K562 (cell line): ENCODE data around the gene RBMS3. TPM values are rescaled to one million over a fixed set of nuclear protein-coding genes. Genes with fewer than 3 reads are reported as not detected.

Source experiments
- ATAC-seq: fragments of 200-7000 bp; cut with Tn5 transposase; 3 replicates; pipeline ENCODE4 v1.9.1; 2020; ENCODE audit warnings: moderate library complexity
- BruUV-seq: library from RNA; stranded (reverse); fragments of 400-500 nt; replicated peaks from 2 replicates; lab custom pipeline; 2021; lab: Mats Ljungman, UMichigan
- CTCF ChIA-PET: fragments of 300-600 bp; formaldehyde crosslinking; extraction: SDS; loops from one replicate; lab custom pipeline; 2021; ENCODE audit warnings: low intra/inter-chr PET ratio; lab: Yijun Ruan, JAX
- POLR2A ChIA-PET: fragments of 300-600, 350-650 bp; sonication (Branson Sonifier 250); formaldehyde crosslinking; extraction: SDS; loops from one replicate; lab custom pipeline; 2021; ENCODE audit warnings: antibody characterized with exemption, inconsistent platforms; lab: Yijun Ruan, JAX
- DNase-seq, 4 experiments: peaks; one replicate each; pipeline versions ENCODE4 v3.0.0 to v3.0.0-alpha.2; 2011 to 2018; ENCODE audit warnings: low spot score in 3 of 4, mixed read lengths in 3 of 4; ENCODE audit errors: extremely low read depth in 1 of 4
- FAIRE-seq: peaks from 2 replicates; lab custom pipeline; 2011; peaks lifted over from hg19 to GRCh38; lab: Jason Lieb, UNC
- H2AFZ ChIP-seq: 2 replicates; pipeline ENCODE4 v1.6.0; 2011; ENCODE audit warnings: low read depth, low read length, control low read depth, inconsistent platforms
- H3K27ac ChIP-seq: fragments of 200-600 bp; 3 replicates; pipeline ENCODE4 v1.8.0; 2011; ENCODE audit warnings: low read depth, mild to moderate bottlenecking, control low read depth, inconsistent platforms, low read length, moderate library complexity, mixed read lengths; ENCODE audit errors: extremely low read depth
- H3K27me3 ChIP-seq, 2 experiments: fragments of 300-600 bp in 1 of 2; 2 replicates in 1 of 2; 3 replicates in 1 of 2; pipeline versions ENCODE4 v1.6.0 to v1.8.0; 2011; ENCODE audit warnings: inconsistent platforms in 2 of 2, low read length in 2 of 2, mild to moderate bottlenecking in 1 of 2, mixed read lengths in 1 of 2, moderate library complexity in 1 of 2; ENCODE audit not compliant: control insufficient read depth in 2 of 2, insufficient read depth in 2 of 2
- H3K36me3 ChIP-seq: fragments of 300-600 bp; 3 replicates; pipeline ENCODE4 v1.8.0; 2011; ENCODE audit warnings: mild to moderate bottlenecking, low read length, inconsistent platforms; ENCODE audit not compliant: control insufficient read depth, insufficient read depth
- H3K4me1 ChIP-seq, 2 experiments: fragments of 200-600 bp in 1 of 2; replicated peaks in 1 of 2; 2 replicates in 1 of 2; 3 replicates in 1 of 2; pipeline versions ENCODE4 v1.5.1 to v1.8.0; 2011; ENCODE audit warnings: inconsistent platforms in 2 of 2, low read length in 2 of 2, mild to moderate bottlenecking in 1 of 2, mixed read lengths in 1 of 2, moderate library complexity in 1 of 2; ENCODE audit not compliant: control insufficient read depth in 2 of 2, insufficient read depth in 2 of 2
- H3K4me2 ChIP-seq: 2 replicates; pipeline ENCODE4 v1.6.1; 2011; ENCODE audit warnings: low read length, control low read depth, inconsistent platforms, mixed read lengths; ENCODE audit not compliant: insufficient read depth
- H3K4me3 ChIP-seq: fragments of 200-600 bp; sonication (generic), shearing (Covaris generic); 2 replicates; pipeline ENCODE4 v1.5.1; 2016; ENCODE audit warnings: control low read depth, inconsistent platforms
- H3K79me2 ChIP-seq: fragments of 200-600 bp; 3 replicates; pipeline ENCODE4 v1.8.0; 2011; ENCODE audit warnings: low read length, inconsistent platforms; ENCODE audit not compliant: control insufficient read depth, insufficient read depth
- H3K9ac ChIP-seq, 2 experiments: 2 replicates each; pipeline versions ENCODE4 v1.6.0 to v1.6.1; 2011; ENCODE audit warnings: low read depth in 2 of 2, low read length in 2 of 2, control low read depth in 1 of 2, inconsistent platforms in 1 of 2, mild to moderate bottlenecking in 1 of 2, mixed read lengths in 1 of 2; ENCODE audit not compliant: insufficient read depth in 1 of 2
- H3K9me1 ChIP-seq: one replicate; pipeline ENCODE4 v1.6.0; 2011; ENCODE audit warnings: inconsistent platforms, mild to moderate bottlenecking, low read length, moderate library complexity; ENCODE audit not compliant: control insufficient read depth, insufficient read depth
- H3K9me3 ChIP-seq: replicated peaks from 2 replicates; pipeline ENCODE4 v1.5.1; 2011; ENCODE audit warnings: low read depth, low read length, inconsistent platforms; ENCODE audit not compliant: control insufficient read depth, insufficient read depth
- H4K20me1 ChIP-seq: replicated peaks from 2 replicates; pipeline ENCODE4 v1.6.1; 2011; ENCODE audit warnings: low read length, inconsistent platforms, mixed read lengths; ENCODE audit not compliant: control insufficient read depth, insufficient read depth
- CBX1 ChIP-seq: sonication (generic); IDR thresholded peaks from 2 replicates; pipeline ENCODE4 v1.6.1; 2016; ENCODE audit warnings: antibody characterized with exemption, low read depth, mild to moderate bottlenecking
- MEF2D ChIP-seq: conservative IDR thresholded peaks from 2 replicates; pipeline ENCODE4 v1.6.1; 2016; ENCODE audit warnings: low read depth, missing genetic modification characterization, missing compliant biosample characterization
- RAD51 ChIP-seq: fragments of 450-650 bp; IDR thresholded peaks from 2 replicates; pipeline ENCODE4 v1.7.1; 2016; ENCODE audit warnings: low read depth, mild to moderate bottlenecking, borderline replicate concordance
- SMARCA5 ChIP-seq: fragments of 450-650 bp; IDR thresholded peaks from 2 replicates; pipeline ENCODE4 v1.6.1; 2016
- ZNF551 ChIP-seq: fragments of 250-450 bp; sonication (Bioruptor Pico); IDR thresholded peaks from 2 replicates; pipeline ENCODE4 v1.5.0; 2021; ENCODE audit warnings: mild to moderate bottlenecking, moderate library complexity
- WGBS: fragments of 100-300 bp; shearing (Covaris generic); methylation state at CpG from one replicate; pipeline ENCODE4 v1.1.6; 2016; ENCODE audit warnings: low coverage, mixed read lengths; ENCODE audit not compliant: insufficient coverage; ENCODE audit errors: missing lambda C conversion rate; 5-methylcytosine and 5-hydroxymethylcytosine counted together
- in situ Hi-C: fragments of 300-500 bp; cut with MboI; formaldehyde crosslinking; loops from 4 replicates; pipeline ENCODE4 v1.15.0; 2018; ENCODE audit warnings: inconsistent platforms, mixed read lengths
- intact Hi-C: fragments of 100-400 bp; cut with micrococcal nuclease; formaldehyde crosslinking; loops from 2 replicates; pipeline ENCODE4 v1.14.2; 2022
- polyA plus RNA-seq, 8 experiments: library from polyadenylated mRNA; depleted of rRNA in 4 of 8; stranded (reverse) in 5 of 8; unstranded in 3 of 8; fragments of >200 nt; fragmentation: Nextera tagmentation in 2 of 8; fragmentation: Illumina TruSeq in 1 of 8; extraction: Ambion mirVana in 2 of 8; extraction: Trizol in 1 of 8; gene quantifications; 2 replicates each; pipeline versions ENCODE4 v1.2.1 to v1.2.3, GENCODE V29; 2011 to 2014; ENCODE audit warnings: inconsistent platforms in 1 of 8, missing spikeins in 1 of 8
- total RNA-seq, 7 experiments: library from RNA; depleted of rRNA in 6 of 7; stranded (reverse); fragments of >200 nt in 6 of 7; fragmentation: Illumina TruSeq in 2 of 7; extraction: Trizol in 2 of 7; gene quantifications; 2 replicates each; pipeline versions ENCODE4 v1.2.1 to v1.2.3, GENCODE V29; 2011 to 2021; ENCODE audit warnings: low replicate concordance in 1 of 7

RBMS3 gene
- total and polyA plus RNA-seq, 9 of the 15 experiments (the other 6 are each of a cell fraction or from before 2014, with no cell fraction given), result 0.20 TPM; not detected in 8

DNA sequence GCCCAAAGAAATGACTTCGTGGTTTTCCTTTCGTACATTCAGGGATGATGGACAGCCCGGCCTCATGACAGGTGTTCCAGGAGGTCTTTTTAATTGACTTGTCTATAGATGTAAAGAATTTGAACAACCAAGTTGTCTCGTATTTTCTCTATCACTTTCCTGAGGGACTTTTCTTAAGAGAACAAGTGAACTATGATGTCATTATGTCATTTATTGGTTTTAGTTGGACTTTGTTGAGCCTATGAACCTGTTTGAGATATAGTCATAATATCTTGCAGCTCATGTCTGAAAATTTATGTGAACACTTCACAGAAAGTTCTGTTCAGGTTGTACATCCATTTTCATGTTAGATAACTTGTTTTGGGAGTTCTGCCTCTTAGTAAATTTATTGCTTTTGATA, 89.2 kb downstream of the RBMS3 start:
- Histone ChIP-seq H4K20me1 (no peaks in the 10 kb centered on the region), H3K79me2 (no peaks in the 10 kb centered on the region), H3K9ac (no peak overlapping the region), H3K4me2 (no peak overlapping the region), H3K27me3 (no peaks in the 10 kb centered on the region), H3K27ac (no peak overlapping the region), H3K9me1 (no peaks in the 10 kb centered on the region), H3K36me3 (no peaks in the 10 kb centered on the region), H2AFZ (no peak overlapping the region), H3K9me3 (no peaks in the 10 kb centered on the region; the same call in 1 of the 2 replicates), H3K4me1 (no peaks in the 10 kb centered on the region), H3K4me3 (no peak overlapping the region)
- FAIRE-seq (no peak), ATAC-seq (no peak), DNase-seq (no peak)
- ChIA-PET POLR2A (no interaction called here), CTCF (no interaction called here)
- BruUV-seq, result no TSS peak
- intact Hi-C loops (no loop called here), in situ Hi-C loops (no loop called here)
- TF ChIP-seq MEF2D, result no peak
- 0% methylated on average over 4 of the region's 4 CpGs for WGBS

DNA sequence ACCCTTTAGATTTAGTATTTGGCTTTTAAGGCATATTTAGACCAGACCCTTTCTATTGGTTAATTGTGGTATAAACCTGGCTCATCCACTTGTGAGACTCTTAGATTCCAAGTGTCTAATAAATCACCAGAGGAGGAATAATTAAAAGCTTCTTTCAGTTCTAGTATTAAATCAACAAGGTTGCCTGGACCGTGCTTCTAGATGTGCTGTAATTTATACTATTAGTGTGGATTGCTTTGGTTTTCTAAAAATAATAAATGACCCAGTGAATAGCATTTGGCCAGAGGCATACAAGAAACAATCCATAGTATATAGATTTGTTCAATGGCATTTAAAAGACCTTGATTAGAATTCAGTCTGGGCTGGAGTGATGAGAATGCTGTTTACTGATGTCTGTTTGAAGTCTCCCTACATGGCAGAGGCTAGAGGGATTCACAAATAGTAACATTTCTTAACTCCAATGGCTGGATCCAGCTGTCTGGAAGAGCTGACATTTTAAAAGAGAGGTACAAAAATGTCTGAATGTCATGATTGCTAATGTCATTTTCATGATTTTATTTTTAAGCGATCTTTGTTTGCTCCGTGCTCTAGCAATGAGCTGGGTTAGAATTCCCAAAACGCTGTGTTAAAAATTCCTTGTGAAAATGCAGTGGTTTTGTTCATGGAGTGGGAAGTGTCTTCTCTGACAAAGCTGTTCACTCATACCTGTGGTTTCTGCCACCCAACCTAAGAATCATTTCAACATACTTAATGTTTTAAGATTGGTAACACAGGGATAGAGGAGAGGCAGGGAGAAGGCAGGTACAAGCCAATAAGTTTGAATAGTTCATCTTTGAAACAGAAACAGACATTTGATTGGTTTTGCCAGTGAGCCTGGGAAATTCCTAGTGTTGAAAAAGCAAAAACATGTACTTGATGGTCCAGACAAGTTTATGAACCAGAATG, 89.9 kb downstream of the RBMS3 start:
- no TSS peak for BruUV-seq
- ChIA-PET POLR2A (no interaction called here), CTCF (no interaction called here)
- Histone ChIP-seq H3K9me3 (no peaks in the 10 kb centered on the region; the same call in none of the 2 replicates), H2AFZ (no peak overlapping the region), H3K4me1 (no peaks in the 10 kb centered on the region), H3K27ac (no peak overlapping the region), H3K27me3 (no peaks in the 10 kb centered on the region), H3K4me2 (no peak overlapping the region), H3K4me3 (no peak overlapping the region), H3K36me3 (no peaks in the 10 kb centered on the region), H3K9me1 (no peaks in the 10 kb centered on the region), H3K79me2 (no peaks in the 10 kb centered on the region)
- intact Hi-C loops, result no loop called here
- in situ Hi-C loops, result no loop called here
- DNase-seq, result no peak
- 0% methylated on average over 4 of the region's 4 CpGs for WGBS
- ATAC-seq, result no peak
- TF ChIP-seq CBX1 (no peak), RAD51 (no peak), SMARCA5 (no peak), ZNF551 (CRISPR knock-in tag) (no peak)
- TF ChIP-seq, all 486 proteins: peak for 0
- FAIRE-seq, result no peak
- Histone ChIP-seq H3K9ac (no peak overlapping the region), H4K20me1 (no peaks in the 10 kb centered on the region)
